GM12801 (cell line): ENCODE data around the gene PLEKHM3.

ENCODE experiments used
- CTCF ChIP-seq: IDR thresholded peaks from one replicate; pipeline ENCODE4 v1.5.1; 2011; ENCODE audit warnings: control low read depth; ENCODE audit not compliant: insufficient read length; ENCODE audit errors: extremely low read depth

The PLEKHM3 gene

GRCh38 chr2:208064220-208064961 is 39.1 kb upstream of the PLEKHM3 start:
- TF ChIP-seq CTCF, result no peak

GRCh38 chr2:208062961-208063360 is 37.6 kb upstream of the PLEKHM3 start:
- no peak for TF ChIP-seq CTCF

- TF ChIP-seq CTCF, result no peak
Measured at GRCh38 chr2:208062113-208062512, 36.8 kb upstream of the PLEKHM3 start.

GRCh38 chr2:208057108-208057507 is 31.8 kb upstream of the PLEKHM3 start:
- TF ChIP-seq CTCF, result no peak

GRCh38 chr2:208049441-208049840 is 24.1 kb upstream of the PLEKHM3 start:
- TF ChIP-seq CTCF, result no peak

- TF ChIP-seq CTCF, result no peak
Measured at GRCh38 chr2:208049006-208049405, 23.7 kb upstream of the PLEKHM3 start.

GRCh38 chr2:208047840-208048239 is 22.5 kb upstream of the PLEKHM3 start:
- TF ChIP-seq CTCF, result no peak

- TF ChIP-seq CTCF, result no peak
Measured at GRCh38 chr2:208046686-208047085, 21.4 kb upstream of the PLEKHM3 start.
